GM12874 (cell line): ENCODE results near the gene ZNF689.

Source experiments
- CTCF ChIP-seq: IDR thresholded peaks from 2 replicates; pipeline ENCODE4 v1.5.1; 2011; ENCODE audit warnings: low read depth, mild to moderate bottlenecking, control low read depth, low read length, moderate library complexity; ENCODE audit not compliant: insufficient read depth

Gene ZNF689

DNA sequence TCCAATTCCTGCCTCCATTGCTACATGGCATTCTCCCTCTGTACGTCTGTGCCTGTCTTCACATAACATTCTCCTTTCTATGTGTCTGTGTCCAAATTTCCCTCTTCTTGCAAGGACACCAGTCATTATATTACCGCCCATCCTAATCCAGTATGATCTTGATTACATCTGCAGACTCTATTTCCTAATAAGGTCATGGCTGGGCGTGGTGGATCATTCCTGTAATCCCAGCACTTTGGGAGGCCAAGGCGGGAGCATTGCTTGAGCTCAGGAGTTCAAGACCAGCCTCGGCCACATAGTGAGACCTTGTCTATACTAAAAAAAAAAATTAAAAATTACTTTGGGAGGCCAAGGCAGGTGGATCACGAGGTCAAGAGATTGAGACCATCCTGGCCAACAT is 35.5 kb upstream of the ZNF689 start:
- TF ChIP-seq CTCF = no peak

- no peak for TF ChIP-seq CTCF
These were observed 34.2 kb upstream of the ZNF689 start for GRCh38 chr16:30644334-30644830.

- TF ChIP-seq CTCF = no peak
These were observed 31.3 kb upstream of the ZNF689 start for GRCh38 chr16:30641378-30641982.

DNA sequence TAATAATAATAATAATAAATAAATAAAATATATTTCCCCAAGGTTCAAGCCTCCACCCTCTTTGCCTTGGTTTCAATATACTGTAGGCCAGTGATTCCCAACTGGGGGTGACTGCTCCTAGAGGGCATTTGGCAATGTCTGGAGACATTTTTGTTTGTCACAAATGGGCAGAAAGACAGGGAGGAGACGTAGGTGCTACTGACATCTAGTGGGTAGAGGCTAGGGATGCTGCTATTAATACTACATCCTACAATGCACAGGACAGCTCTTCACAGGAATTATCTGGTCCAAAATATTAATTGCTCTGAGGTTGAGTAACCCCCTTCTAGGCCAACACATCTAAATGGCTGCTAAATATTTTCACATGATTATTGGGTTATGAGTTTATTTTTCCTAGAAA is 27.8 kb upstream of the ZNF689 start:
- peak; percentile 59 for TF ChIP-seq CTCF

- no peak for TF ChIP-seq CTCF
These were observed 26.4 kb upstream of the ZNF689 start for GRCh38 chr16:30636599-30636998.

DNA sequence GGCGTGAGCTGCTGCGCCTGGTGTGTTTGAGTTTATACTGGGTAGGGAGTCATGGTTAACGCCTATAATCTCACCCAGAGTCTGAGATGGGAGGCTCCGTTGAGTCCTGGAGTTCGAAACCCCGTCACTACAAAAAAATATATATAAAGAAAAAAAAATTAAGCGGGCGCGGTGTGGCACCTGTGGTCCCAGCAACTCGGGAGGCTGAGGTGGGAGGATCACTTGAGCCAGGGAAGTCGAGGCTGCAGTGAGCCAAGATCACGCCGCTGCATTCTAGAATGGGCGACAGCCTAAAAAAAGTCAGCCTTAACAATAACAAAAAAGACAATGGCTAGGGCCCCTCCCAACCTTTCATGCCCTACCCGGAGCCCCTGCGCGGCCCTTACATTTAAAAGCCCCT is 23.3 kb upstream of the ZNF689 start:
- no peak for TF ChIP-seq CTCF

- peak; percentile 89 for TF ChIP-seq CTCF
These were observed 18.7 kb upstream of the ZNF689 start for GRCh38 chr16:30628628-30629540.
